ENCODE results near the gene KIRREL3.

KIRREL3 gene

DNA sequence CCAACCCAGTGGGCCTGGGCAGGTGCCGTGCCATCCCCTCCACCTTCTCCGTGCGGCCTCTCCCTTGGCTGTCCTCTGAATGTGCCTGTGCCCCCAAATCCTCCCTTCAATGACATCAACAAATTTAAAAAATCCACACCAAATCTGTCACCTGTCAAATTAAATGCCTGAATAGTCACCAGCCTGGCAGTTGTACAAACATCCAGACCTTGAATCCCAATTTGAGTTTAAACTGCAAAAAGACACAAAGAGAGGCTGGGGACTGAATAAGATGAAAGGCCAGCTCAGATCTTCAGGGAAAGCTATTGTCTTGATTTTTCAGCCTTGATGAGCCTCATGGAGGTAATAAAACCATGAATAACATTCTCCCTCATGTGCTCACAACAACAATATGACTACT lies 194.7 kb downstream of the KIRREL3 start:
- H3K27me3 ChIP-seq (ENCODE audit: control insufficient read depth, insufficient read depth, low read length), result no peaks in the 10 kb centered on the region
- no peak overlapping the region for H3K4me3 ChIP-seq (ENCODE audit: low read length)
- H3K4me1 ChIP-seq (ENCODE audit: control insufficient read depth, insufficient read depth, low read length), result no peaks in the 10 kb centered on the region
- no peaks in the 10 kb centered on the region for H3K36me3 ChIP-seq (ENCODE audit: control insufficient read depth, insufficient read depth, low read length)
- H3K9ac ChIP-seq (ENCODE audit: low read length), result no peak overlapping the region
- no peak overlapping the region for H3K27ac ChIP-seq (ENCODE audit: low read depth, low read length)

DNA sequence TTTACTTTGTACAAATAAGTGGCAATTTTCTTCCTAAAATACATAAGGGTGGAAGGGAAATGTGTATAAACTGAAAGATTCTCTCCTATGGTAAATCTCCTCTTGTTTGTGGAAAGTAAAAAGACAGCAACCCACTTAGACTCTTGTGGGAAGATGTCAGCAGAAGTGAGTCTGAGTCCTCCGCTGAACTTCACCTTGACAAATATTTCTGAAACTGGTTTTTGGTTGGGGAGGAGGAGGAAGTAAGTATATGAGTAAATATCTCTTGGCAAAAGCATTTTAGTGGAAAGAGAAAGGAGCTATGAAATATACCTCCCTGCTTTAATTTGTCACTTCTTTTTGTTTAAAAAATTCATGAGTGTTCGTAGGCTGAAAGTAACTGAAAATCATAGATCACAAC lies 196.2 kb downstream of the KIRREL3 start:
- no peak overlapping the region for H3K27ac ChIP-seq (ENCODE audit: low read depth, low read length)
- H3K4me1 ChIP-seq (ENCODE audit: control insufficient read depth, insufficient read depth, low read length), result no peaks in the 10 kb centered on the region
- no peaks in the 10 kb centered on the region for H3K36me3 ChIP-seq (ENCODE audit: control insufficient read depth, insufficient read depth, low read length)
- no peak overlapping the region for H3K4me3 ChIP-seq (ENCODE audit: low read length)
- no peak overlapping the region for H3K9ac ChIP-seq (ENCODE audit: low read length)
- no peaks in the 10 kb centered on the region for H3K27me3 ChIP-seq (ENCODE audit: control insufficient read depth, insufficient read depth, low read length)

DNA sequence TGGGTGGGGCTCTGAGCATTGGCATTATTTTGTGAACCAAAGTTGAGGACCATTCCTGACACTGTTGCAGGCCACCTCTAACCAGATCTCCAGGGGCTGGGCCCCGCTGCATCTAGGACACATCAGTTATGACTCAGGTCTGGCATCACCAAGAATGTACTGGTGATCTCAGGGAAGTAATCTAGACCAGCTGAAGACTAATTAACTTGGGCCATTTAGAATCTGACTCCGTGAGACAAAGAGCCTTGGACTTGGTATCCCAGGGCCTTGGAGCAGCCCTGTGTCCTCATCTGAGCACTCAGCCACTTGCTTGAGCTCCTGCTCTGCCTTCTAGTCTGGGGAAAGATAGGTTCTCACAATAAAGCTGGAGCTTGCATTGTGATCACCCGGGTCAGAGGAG lies 200.6 kb downstream of the KIRREL3 start:
- Histone ChIP-seq H3K27ac (ENCODE audit: low read depth, low read length) (no peak overlapping the region), H3K4me1 (ENCODE audit: control insufficient read depth, insufficient read depth, low read length) (no peaks in the 10 kb centered on the region), H3K36me3 (ENCODE audit: control insufficient read depth, insufficient read depth, low read length) (no peaks in the 10 kb centered on the region), H3K27me3 (ENCODE audit: control insufficient read depth, insufficient read depth, low read length) (no peaks in the 10 kb centered on the region), H3K4me3 (ENCODE audit: low read length) (no peak overlapping the region), H3K9ac (ENCODE audit: low read length) (no peak overlapping the region)

DNA sequence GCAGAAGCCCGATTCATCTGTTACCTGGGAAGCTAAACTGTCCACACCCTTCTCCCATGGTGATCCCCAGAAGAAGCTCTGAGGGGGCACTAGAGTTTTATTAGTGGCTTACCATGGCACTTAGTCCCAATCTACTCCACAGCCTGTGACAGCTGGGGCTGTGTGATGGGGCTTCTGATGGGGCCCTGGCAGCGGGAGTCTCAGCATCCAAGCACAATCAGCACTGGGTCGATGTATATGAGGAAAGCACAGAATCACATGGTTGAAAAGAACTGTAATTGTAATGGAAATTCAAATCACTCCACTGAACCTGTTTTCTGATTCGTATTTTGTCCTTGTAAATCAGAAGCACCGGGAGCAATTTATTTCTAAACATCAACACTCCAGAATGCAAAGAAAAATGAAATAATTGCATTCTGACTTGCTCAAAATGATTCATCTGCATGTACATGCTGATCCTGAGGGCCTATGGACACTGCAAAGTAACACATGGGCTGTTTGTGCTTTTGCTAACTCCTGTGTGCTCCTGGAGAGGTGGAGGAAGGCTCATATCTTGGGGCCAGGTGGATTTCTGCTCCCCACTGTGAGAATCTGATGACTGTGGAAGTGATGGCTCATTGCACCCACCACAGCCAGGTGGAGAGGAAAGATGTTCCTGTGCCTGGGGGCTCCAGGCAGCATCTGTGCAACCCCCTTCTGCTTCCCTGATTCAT lies 203.0 kb downstream of the KIRREL3 start:
- Histone ChIP-seq H3K27me3 (ENCODE audit: control insufficient read depth, insufficient read depth, low read length) (no peaks in the 10 kb centered on the region), H3K4me3 (ENCODE audit: low read length) (no peak overlapping the region), H3K9ac (ENCODE audit: low read length) (no peak overlapping the region), H3K27ac (ENCODE audit: low read depth, low read length) (no peak overlapping the region), H3K36me3 (ENCODE audit: control insufficient read depth, insufficient read depth, low read length) (no peaks in the 10 kb centered on the region), H3K4me1 (ENCODE audit: control insufficient read depth, insufficient read depth, low read length) (no peaks in the 10 kb centered on the region)

DNA sequence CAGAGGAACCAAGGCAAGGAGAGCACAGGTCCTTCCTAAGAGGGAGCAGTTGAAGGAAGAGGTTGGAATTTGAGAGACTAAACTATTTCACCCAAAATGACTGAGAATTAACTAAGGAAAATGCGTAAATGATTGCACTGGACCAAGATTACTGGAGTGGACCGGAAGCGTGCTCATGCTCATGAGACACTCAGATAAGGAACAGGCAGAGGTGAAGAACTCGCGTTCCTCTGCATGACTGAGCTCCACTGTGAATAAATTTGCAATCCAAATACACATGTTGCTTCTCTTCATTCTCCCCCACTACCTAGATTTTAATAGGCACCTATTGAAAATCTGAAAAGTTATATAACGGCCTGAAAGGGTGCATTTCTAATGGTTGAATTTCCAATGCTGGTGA lies 207.0 kb downstream of the KIRREL3 start:
- H3K9ac ChIP-seq (ENCODE audit: low read length), result no peak overlapping the region
- no peak overlapping the region for H3K27ac ChIP-seq (ENCODE audit: low read depth, low read length)
- H3K27me3 ChIP-seq (ENCODE audit: control insufficient read depth, insufficient read depth, low read length), result no peaks in the 10 kb centered on the region
- no peaks in the 10 kb centered on the region for H3K4me1 ChIP-seq (ENCODE audit: control insufficient read depth, insufficient read depth, low read length)
- no peaks in the 10 kb centered on the region for H3K36me3 ChIP-seq (ENCODE audit: control insufficient read depth, insufficient read depth, low read length)
- H3K4me3 ChIP-seq (ENCODE audit: low read length), result no peak overlapping the region

DNA sequence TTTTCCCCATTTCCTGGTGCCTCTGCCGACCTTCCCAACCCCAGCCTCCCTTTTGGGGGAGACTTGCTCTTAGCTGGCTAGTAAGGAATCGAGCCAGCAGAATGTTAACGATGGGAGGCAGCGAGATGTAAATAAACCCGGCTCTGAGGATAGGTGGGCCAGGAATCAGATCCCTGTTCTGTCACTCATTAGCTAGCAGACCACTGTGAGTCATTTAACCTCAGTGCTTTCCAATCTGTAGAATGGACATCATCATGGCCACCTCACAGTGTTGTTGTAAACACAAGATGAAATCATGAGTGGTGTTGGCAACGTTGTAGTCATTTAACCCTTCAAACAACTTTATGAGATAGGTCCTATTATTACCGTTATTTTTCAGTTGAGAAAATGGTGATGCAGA lies 208.6 kb downstream of the KIRREL3 start:
- Histone ChIP-seq H3K36me3 (ENCODE audit: control insufficient read depth, insufficient read depth, low read length) (no peaks in the 10 kb centered on the region), H3K27ac (ENCODE audit: low read depth, low read length) (no peak overlapping the region), H3K4me1 (ENCODE audit: control insufficient read depth, insufficient read depth, low read length) (no peaks in the 10 kb centered on the region), H3K9ac (ENCODE audit: low read length) (no peak overlapping the region), H3K27me3 (ENCODE audit: control insufficient read depth, insufficient read depth, low read length) (no peaks in the 10 kb centered on the region), H3K4me3 (ENCODE audit: low read length) (no peak overlapping the region)

DNA sequence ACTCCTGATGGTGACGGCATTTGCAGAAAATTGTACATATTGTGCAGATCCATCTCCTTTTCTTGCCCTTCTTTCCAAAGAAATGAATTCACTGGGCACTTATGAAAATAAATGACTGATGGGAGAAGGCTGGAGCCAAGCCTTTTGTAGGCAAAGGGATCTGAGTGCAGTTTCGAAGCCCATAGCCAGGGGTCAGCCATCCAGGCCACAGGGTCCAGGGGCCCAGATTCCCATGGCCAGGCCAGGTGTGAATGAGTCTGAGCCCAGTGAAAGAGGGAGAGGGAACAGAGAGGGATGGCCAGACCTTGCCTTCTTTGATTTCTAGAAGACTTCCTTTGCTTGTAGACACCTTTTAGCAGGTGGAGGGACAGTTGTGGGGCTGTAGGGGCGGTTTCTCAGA lies 209.1 kb downstream of the KIRREL3 start:
- Histone ChIP-seq H3K4me3 (ENCODE audit: low read length) (no peak overlapping the region), H3K27me3 (ENCODE audit: control insufficient read depth, insufficient read depth, low read length) (no peaks in the 10 kb centered on the region)

DNA sequence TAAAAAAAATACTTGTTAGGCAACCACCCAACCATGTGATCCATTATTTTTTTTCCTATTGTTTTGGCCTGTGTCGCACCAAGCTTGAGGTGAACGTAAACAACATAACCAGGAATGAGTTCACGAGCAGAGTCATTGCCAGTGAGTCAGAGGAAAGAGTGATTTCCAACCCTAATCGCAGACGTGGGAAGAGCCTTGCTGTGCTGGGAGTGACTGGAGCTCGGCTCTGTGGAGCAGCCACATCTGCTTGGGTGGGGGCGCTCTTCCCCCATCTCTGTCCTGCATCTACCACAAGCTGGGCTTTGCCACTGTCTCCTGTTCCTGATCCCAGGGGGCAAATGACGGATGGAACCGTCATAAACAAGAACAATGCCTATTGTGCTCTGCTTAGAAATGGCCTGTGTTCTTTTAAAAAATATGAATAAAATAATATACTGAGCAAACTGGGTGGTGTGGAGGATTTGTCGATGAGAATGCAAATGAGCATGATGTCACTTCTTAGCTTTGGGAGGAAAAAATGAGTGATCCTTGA lies 210.0 kb downstream of the KIRREL3 start:
- Histone ChIP-seq H3K9ac (ENCODE audit: low read length) (no peak overlapping the region), H3K4me3 (ENCODE audit: low read length) (no peak overlapping the region), H3K27me3 (ENCODE audit: control insufficient read depth, insufficient read depth, low read length) (no peaks in the 10 kb centered on the region), H3K36me3 (ENCODE audit: control insufficient read depth, insufficient read depth, low read length) (no peaks in the 10 kb centered on the region), H3K4me1 (ENCODE audit: control insufficient read depth, insufficient read depth, low read length) (no peaks in the 10 kb centered on the region), H3K27ac (ENCODE audit: low read depth, low read length) (no peak overlapping the region)

More for the DNA sequence above, 209.1 kb downstream of the KIRREL3 start:
- Histone ChIP-seq H3K36me3 (ENCODE audit: control insufficient read depth, insufficient read depth, low read length) (no peaks in the 10 kb centered on the region), H3K9ac (ENCODE audit: low read length) (no peak overlapping the region), H3K27ac (ENCODE audit: low read depth, low read length) (no peak overlapping the region), H3K4me1 (ENCODE audit: control insufficient read depth, insufficient read depth, low read length) (no peaks in the 10 kb centered on the region)

DNA sequence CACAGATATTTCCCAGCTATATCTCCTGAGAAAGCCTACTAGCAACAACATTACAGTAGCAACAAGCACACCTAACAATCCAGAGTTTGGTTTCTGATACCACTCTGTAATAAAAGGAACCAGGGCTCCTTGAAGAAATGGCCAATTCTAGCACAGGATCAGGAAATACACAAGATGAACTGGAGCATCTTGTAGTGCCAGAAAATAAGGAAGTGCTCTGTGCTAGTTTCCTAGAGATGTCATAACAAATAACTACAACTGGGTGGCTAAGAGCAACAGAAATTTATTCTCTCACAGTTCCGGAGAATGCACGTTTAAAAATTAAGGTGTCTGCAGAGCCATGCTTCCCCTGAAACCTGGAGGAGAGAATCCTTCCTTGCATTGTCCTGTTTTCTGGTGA lies 217.8 kb downstream of the KIRREL3 start:
- H3K36me3 ChIP-seq (ENCODE audit: control insufficient read depth, insufficient read depth, low read length), result no peaks in the 10 kb centered on the region
- H3K4me1 ChIP-seq (ENCODE audit: control insufficient read depth, insufficient read depth, low read length), result no peaks in the 10 kb centered on the region
- no peak overlapping the region for H3K27ac ChIP-seq (ENCODE audit: low read depth, low read length)
- no peak overlapping the region for H3K9ac ChIP-seq (ENCODE audit: low read length)
- H3K27me3 ChIP-seq (ENCODE audit: control insufficient read depth, insufficient read depth, low read length), result no peaks in the 10 kb centered on the region
- H3K4me3 ChIP-seq (ENCODE audit: low read length), result no peak overlapping the region

DNA sequence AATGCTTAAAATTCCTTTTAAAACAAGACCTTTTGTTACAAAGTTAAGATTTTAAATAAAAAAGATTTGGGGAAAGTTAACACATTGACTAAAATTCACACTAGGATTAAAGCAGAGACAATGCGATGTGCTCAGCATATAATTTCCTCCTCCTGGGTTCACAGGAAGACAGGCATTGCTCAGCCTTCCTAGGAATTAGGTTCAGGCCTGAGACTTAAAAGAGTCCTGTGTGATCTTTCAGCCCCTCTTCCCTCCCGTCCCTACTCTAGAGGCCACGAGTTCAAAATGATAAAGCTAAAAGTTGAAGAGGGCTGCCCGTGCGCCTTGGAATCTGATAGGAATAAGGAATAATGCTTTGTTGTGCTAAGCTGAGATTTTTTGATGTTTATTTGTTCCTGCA lies 218.6 kb downstream of the KIRREL3 start:
- H3K27me3 ChIP-seq (ENCODE audit: control insufficient read depth, insufficient read depth, low read length), result no peaks in the 10 kb centered on the region
- no peak overlapping the region for H3K27ac ChIP-seq (ENCODE audit: low read depth, low read length)
- no peak overlapping the region for H3K4me3 ChIP-seq (ENCODE audit: low read length)
- no peak overlapping the region for H3K9ac ChIP-seq (ENCODE audit: low read length)
- H3K36me3 ChIP-seq (ENCODE audit: control insufficient read depth, insufficient read depth, low read length), result no peaks in the 10 kb centered on the region
- no peaks in the 10 kb centered on the region for H3K4me1 ChIP-seq (ENCODE audit: control insufficient read depth, insufficient read depth, low read length)

DNA sequence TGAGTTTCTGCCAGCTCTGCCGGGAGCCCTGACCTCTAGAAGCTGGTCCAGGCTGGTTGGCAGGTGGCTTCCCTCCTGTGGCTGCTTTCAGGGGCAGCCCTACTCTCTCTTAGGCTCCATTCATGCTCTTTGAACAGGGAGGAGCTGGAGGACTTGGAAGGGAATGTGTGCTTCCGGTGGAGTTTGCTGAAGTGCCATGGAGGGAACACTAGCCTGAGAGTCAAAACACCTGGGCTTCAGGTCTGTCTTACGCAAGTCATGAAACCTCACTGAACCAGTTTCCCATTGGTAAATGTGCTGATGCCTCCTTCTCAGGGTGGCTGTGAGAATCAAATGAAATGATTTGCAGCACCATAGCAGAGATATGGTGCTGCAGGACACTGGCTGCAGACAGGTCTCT lies 224.5 kb downstream of the KIRREL3 start:
- Histone ChIP-seq H3K4me3 (ENCODE audit: low read length) (no peak overlapping the region), H3K9ac (ENCODE audit: low read length) (no peak overlapping the region), H3K27me3 (ENCODE audit: control insufficient read depth, insufficient read depth, low read length) (no peaks in the 10 kb centered on the region), H3K36me3 (ENCODE audit: control insufficient read depth, insufficient read depth, low read length) (no peaks in the 10 kb centered on the region), H3K4me1 (ENCODE audit: control insufficient read depth, insufficient read depth, low read length) (no peaks in the 10 kb centered on the region), H3K27ac (ENCODE audit: low read depth, low read length) (no peak overlapping the region)

DNA sequence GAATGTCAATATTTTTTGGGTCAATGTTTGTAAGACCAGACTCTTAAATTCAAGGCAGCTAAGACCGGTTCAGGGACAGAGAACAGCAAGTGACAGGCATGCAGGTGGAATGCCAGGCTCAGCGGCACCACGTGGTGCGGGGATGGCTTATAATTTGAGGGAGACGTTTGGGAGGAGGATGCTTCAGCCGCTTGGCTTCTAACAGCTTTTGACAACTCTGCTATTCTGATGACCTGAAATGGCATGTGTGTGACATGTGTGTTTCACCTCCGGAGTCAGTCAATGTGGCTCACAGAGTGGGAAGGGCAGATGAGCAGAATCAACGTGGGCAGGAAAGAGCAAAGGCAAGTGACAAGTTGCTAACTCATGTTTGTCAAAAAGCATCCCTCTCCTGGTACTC lies 228.3 kb downstream of the KIRREL3 start:
- H3K9ac ChIP-seq (ENCODE audit: low read length), result no peak overlapping the region
- H3K36me3 ChIP-seq (ENCODE audit: control insufficient read depth, insufficient read depth, low read length), result no peaks in the 10 kb centered on the region
- H3K4me3 ChIP-seq (ENCODE audit: low read length), result no peak overlapping the region
- no peak overlapping the region for H3K27ac ChIP-seq (ENCODE audit: low read depth, low read length)
- no peaks in the 10 kb centered on the region for H3K27me3 ChIP-seq (ENCODE audit: control insufficient read depth, insufficient read depth, low read length)
- no peaks in the 10 kb centered on the region for H3K4me1 ChIP-seq (ENCODE audit: control insufficient read depth, insufficient read depth, low read length)

DNA sequence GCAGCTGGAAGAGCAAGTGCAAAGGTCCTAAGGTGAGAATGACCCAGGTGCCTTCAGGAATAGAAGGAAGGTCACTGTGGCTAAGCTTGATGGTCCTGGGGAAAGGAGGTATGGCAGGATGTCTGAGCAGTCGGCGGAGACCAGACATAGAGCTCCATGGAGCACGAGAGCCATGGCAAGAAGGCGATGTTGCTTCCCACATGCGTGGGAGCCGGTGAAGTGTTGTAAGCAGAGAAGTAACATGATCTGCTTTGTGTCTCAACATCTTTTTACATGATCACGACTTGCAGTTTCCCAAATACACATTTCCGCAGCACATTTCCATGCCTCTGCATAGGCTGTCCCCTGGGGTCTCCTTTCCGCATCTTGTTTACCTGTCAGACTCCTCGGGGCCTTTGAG lies 231.9 kb downstream of the KIRREL3 start:
- H3K9ac ChIP-seq (ENCODE audit: low read length), result no peak overlapping the region
- H3K27me3 ChIP-seq (ENCODE audit: control insufficient read depth, insufficient read depth, low read length), result no peaks in the 10 kb centered on the region
- H3K4me1 ChIP-seq (ENCODE audit: control insufficient read depth, insufficient read depth, low read length), result no peaks in the 10 kb centered on the region
- no peak overlapping the region for H3K27ac ChIP-seq (ENCODE audit: low read depth, low read length)
- no peaks in the 10 kb centered on the region for H3K36me3 ChIP-seq (ENCODE audit: control insufficient read depth, insufficient read depth, low read length)
- H3K4me3 ChIP-seq (ENCODE audit: low read length), result no peak overlapping the region

Data from rectal smooth muscle tissue (tissue), 1 donor.